HUES48 (cell line): ENCODE measurements around the gene FOXK2.

Experiments used
- H3K27ac ChIP-seq: one replicate; pipeline ENCODE4 v1.7.0; 2013; ENCODE audit warnings: low read depth, low read length, inconsistent platforms
- H3K27me3 ChIP-seq: 2 replicates; pipeline ENCODE4 v1.6.1; 2013; ENCODE audit warnings: mild to moderate bottlenecking, low read length; ENCODE audit not compliant: control insufficient read depth, insufficient read depth
- H3K36me3 ChIP-seq: 2 replicates; pipeline ENCODE4 v1.6.1; 2013; ENCODE audit warnings: low read length; ENCODE audit not compliant: control insufficient read depth, insufficient read depth
- H3K4me1 ChIP-seq: 2 replicates; pipeline ENCODE4 v1.6.1; 2013; ENCODE audit warnings: mild to moderate bottlenecking, low read length; ENCODE audit not compliant: control insufficient read depth, insufficient read depth
- H3K4me3 ChIP-seq: 2 replicates; pipeline ENCODE4 v1.5.1; 2013; ENCODE audit warnings: mild to moderate bottlenecking, low read depth, low read length
- H3K9ac ChIP-seq: 2 replicates; pipeline ENCODE4 v1.6.1; 2013; ENCODE audit warnings: mild to moderate bottlenecking, low read depth, low read length, moderate library complexity
- H3K9me3 ChIP-seq: 2 replicates; pipeline ENCODE4 v1.6.1; 2013; ENCODE audit warnings: low read length; ENCODE audit not compliant: control insufficient read depth, insufficient read depth

Gene FOXK2

GRCh38 chr17:82633343-82633742 is 113.8 kb downstream of the FOXK2 start:
- no peak overlapping the region for H3K9ac ChIP-seq
- peaks cover 50% of the 10 kb centered on the region for H3K36me3 ChIP-seq
- no peak overlapping the region for H3K27ac ChIP-seq

GRCh38 chr17:82636626-82637598 is 117.4 kb downstream of the FOXK2 start:
- H3K9me3 ChIP-seq, result no peaks in the 10 kb centered on the region
- no peaks in the 10 kb centered on the region for H3K27me3 ChIP-seq
- peaks cover 50% of the 10 kb centered on the region for H3K36me3 ChIP-seq
- H3K27ac ChIP-seq, result no peak overlapping the region
- no peak overlapping the region for H3K4me3 ChIP-seq
- no peak overlapping the region for H3K9ac ChIP-seq
- H3K4me1 ChIP-seq, result no peaks in the 10 kb centered on the region

More at GRCh38 chr17:82633343-82633742, 113.8 kb downstream of the FOXK2 start:
- Histone ChIP-seq H3K27me3 (no peaks in the 10 kb centered on the region), H3K4me3 (no peak overlapping the region), H3K9me3 (no peaks in the 10 kb centered on the region), H3K4me1 (no peaks in the 10 kb centered on the region)

DNA sequence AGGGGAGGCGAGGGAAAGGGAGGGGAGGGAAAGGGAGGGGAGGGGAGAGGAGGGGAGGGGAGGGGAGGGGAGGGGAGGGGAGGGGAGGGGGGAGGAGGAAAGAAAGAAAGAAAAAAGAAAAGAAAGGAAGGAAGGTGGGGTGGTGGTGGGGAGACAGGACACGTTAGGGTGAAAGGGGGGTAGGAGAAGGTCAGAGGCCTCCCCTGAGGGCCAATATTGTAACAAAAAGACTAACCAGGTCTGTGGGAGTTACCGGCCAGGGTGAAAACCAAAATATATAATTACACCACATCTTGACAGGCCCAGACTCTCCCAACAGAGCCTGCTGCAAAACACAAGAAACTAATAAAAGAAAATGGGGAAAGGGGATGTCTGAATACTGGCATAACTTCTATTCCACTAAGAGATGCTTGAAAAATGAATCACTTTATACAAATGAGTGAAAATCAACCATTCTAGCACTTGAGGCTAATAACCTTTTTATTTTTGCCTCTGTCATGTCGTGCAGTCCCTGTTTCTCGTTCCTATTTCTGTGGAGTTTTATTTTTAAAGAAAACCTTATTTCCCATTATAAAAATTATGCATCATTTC is 118.7 kb downstream of the FOXK2 start:
- Histone ChIP-seq H3K4me1 (no peaks in the 10 kb centered on the region), H3K27ac (no peak overlapping the region), H3K9ac (no peak overlapping the region), H3K36me3 (peaks cover 61% of the 10 kb centered on the region), H3K9me3 (no peaks in the 10 kb centered on the region), H3K27me3 (no peaks in the 10 kb centered on the region), H3K4me3 (no peak overlapping the region)

DNA sequence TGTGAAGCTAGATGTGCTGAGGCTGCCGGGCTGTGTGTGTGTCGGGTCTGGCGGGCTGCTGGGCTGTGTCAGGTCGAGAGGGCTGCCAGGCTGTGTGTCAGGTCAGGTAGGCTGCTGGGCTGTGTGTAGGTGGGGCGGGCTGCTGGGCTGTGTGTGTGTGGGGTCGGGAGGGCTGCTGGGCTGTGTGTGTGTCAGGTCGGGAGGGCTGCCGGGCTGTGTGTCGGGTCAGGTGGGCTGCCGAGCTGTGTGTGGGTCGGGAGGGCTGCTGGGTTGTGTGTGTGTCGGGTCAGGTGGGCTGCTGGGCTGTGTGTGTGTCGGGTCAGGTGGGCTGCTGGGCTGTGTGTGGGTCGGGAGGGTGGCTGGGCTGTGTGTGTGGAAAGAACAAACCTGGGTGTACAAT is 120.1 kb downstream of the FOXK2 start:
- Histone ChIP-seq H3K4me1 (no peaks in the 10 kb centered on the region), H3K27ac (no peak overlapping the region), H3K9me3 (no peaks in the 10 kb centered on the region), H3K4me3 (no peak overlapping the region), H3K9ac (no peak overlapping the region), H3K36me3 (peaks cover 64% of the 10 kb centered on the region), H3K27me3 (no peaks in the 10 kb centered on the region)

DNA sequence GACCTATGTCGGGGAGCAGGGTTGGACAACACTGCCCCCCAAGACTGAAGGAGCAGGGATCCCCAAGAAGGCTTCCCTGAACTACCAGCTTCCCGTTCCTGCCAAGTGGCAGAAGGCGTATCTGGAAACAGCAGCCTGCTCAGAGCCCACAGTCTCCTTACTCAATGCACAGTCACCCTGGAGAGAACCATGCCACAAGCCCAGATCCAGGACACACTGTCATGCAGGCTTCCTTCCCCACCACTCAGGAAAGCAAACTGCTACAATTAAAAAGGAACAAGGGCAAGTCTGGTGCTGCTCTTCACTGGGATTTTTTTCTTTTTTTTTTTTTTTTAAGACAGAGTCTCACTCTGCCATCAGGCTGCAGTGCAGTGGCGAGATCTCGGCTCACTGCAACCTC is 120.5 kb downstream of the FOXK2 start:
- no peak overlapping the region for H3K9ac ChIP-seq
- H3K4me3 ChIP-seq, result no peak overlapping the region
- H3K27me3 ChIP-seq, result no peaks in the 10 kb centered on the region
- no peaks in the 10 kb centered on the region for H3K4me1 ChIP-seq
- H3K36me3 ChIP-seq, result peaks cover 60% of the 10 kb centered on the region
- no peak overlapping the region for H3K27ac ChIP-seq
- H3K9me3 ChIP-seq, result no peaks in the 10 kb centered on the region

GRCh38 chr17:82642022-82642421 is 122.5 kb downstream of the FOXK2 start:
- Histone ChIP-seq H3K4me3 (no peak overlapping the region), H3K9me3 (no peaks in the 10 kb centered on the region), H3K9ac (no peak overlapping the region), H3K4me1 (no peaks in the 10 kb centered on the region; the same call in 1 of the 2 replicates), H3K27ac (no peak overlapping the region), H3K27me3 (no peaks in the 10 kb centered on the region), H3K36me3 (peaks cover 59% of the 10 kb centered on the region)

- Histone ChIP-seq H3K27me3 (no peaks in the 10 kb centered on the region), H3K27ac (no peak overlapping the region), H3K4me3 (no peak overlapping the region), H3K4me1 (no peaks in the 10 kb centered on the region; the same call in 1 of the 2 replicates), H3K36me3 (peaks cover 49% of the 10 kb centered on the region), H3K9ac (no peak overlapping the region), H3K9me3 (no peaks in the 10 kb centered on the region)
Observed at GRCh38 chr17:82644148-82644547, 124.6 kb downstream of the FOXK2 start.

- H3K4me3 ChIP-seq, result no peak overlapping the region
- H3K9me3 ChIP-seq, result no peaks in the 10 kb centered on the region
- no peak overlapping the region for H3K9ac ChIP-seq
- peaks cover 38% of the 10 kb centered on the region for H3K36me3 ChIP-seq
- H3K27me3 ChIP-seq, result no peaks in the 10 kb centered on the region
- no peak overlapping the region for H3K27ac ChIP-seq
- H3K4me1 ChIP-seq, result no peaks in the 10 kb centered on the region; the same call in 1 of the 2 replicates
Observed at GRCh38 chr17:82645516-82645915, 126.0 kb downstream of the FOXK2 start.

- Histone ChIP-seq H3K27ac (peak overlapping the region; percentile 96), H3K9me3 (no peaks in the 10 kb centered on the region), H3K9ac (peak overlapping the region; percentile 69), H3K27me3 (no peaks in the 10 kb centered on the region), H3K4me1 (no peaks in the 10 kb centered on the region; the same call in 1 of the 2 replicates), H3K4me3 (peak overlapping the region; percentile 71), H3K36me3 (peaks cover 18% of the 10 kb centered on the region)
Observed at GRCh38 chr17:82647593-82648164, 128.1 kb downstream of the FOXK2 start.

GRCh38 chr17:82648165-82648668 is 128.7 kb downstream of the FOXK2 start, which contains the start of gene WDR45B:
Gene WDR45B (minus strand): TSS chr17:82648444. CDS start chr17:82648340, 104 bp downstream.
- Histone ChIP-seq H3K27ac (peak within 1 kb of the TSS; percentile 96), H3K36me3 (peaks cover 14% of the 10 kb centered on the region), H3K4me1 (no peaks in the 10 kb centered on the region; the same call in 1 of the 2 replicates), H3K9me3 (no peaks in the 10 kb centered on the region), H3K9ac (peak within 1 kb of the TSS; percentile 69), H3K27me3 (no peaks in the 10 kb centered on the region), H3K4me3 (peak within 1 kb of the TSS; percentile 71)
